Measurements from ENCODE around the gene PHYKPL. TPM values are rescaled to one million over a fixed set of nuclear protein-coding genes. Genes with fewer than 3 reads are reported as not detected.

The PHYKPL gene
- total and polyA plus RNA-seq, 2 of the 8 experiments (the other 6 are each of a cell fraction or from before 2014, with no cell fraction given), result 25.1 to 32.1 TPM

DNA sequence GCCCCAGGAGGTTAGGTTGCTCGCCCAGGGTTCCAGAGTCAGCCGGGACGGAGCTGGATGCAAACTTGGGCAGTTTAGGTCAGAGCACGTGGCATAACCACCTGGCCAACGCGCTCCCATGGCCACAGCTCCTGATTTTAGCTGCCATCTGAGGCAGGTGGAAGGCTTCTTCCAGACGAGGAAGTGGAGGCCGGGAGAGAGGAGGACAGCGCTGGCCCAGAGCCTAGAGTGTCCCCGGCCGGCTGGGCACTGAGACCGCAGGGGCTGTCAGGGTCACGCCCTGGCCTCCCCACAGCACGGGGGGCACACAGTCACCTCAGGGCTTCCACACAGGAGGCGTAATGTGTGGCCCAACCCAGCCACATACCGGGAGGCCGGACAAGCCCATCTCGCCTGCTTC, 16.1 kb upstream of the PHYKPL start:
- no peak for FAIRE-seq
- CTCF ChIA-PET (ENCODE audit: partially characterized antibody), result interaction anchor here (0.7 to 1.9 kb wide), 6 partner anchors 11 to 81 kb away, joined by 3 to 7 read pairs (median 6); no protein-coding TSS in a partner anchor

More for the DNA sequence above, 16.1 kb upstream of the PHYKPL start:
- H3K4me2 ChIP-seq (ENCODE audit: insufficient read depth in 1 of 2, low read depth in 2 of 2, low read length in 2 of 2), result no peak overlapping the region
- TF ChIP-seq ASH2L (IDR thresholded peaks at IDR 0.05; ENCODE audit: low read length) (no peak), KDM5A (IDR thresholded peaks at IDR 0.05; ENCODE audit: low read length) (no peak), RFX5 (IDR thresholded peaks at IDR 0.05; ENCODE audit: borderline replicate concordance, low read depth, low read length) (no peak), POU5F1 (IDR thresholded peaks at IDR 0.05; ENCODE audit: low read depth, low read length) (no peak), EGR1 (IDR thresholded peaks at IDR 0.05; ENCODE audit: borderline replicate concordance, low read depth, low read length) (no peak), POLR2AphosphoS5 (IDR thresholded peaks at IDR 0.05; ENCODE audit: low read depth, low read length) (no peak), GABPA (IDR thresholded peaks at IDR 0.05; ENCODE audit: borderline replicate concordance, insufficient read depth, low read length) (no peak), ZNF274 (IDR thresholded peaks at IDR 0.05; ENCODE audit: borderline replicate concordance, extremely low read depth, low read length) (no peak), CHD2 (IDR thresholded peaks at IDR 0.05; ENCODE audit: low read length) (no peak), SP1 (IDR thresholded peaks at IDR 0.05; ENCODE audit: low read depth, low read length) (no peak)
- TF ChIP-seq, protein P1, sequence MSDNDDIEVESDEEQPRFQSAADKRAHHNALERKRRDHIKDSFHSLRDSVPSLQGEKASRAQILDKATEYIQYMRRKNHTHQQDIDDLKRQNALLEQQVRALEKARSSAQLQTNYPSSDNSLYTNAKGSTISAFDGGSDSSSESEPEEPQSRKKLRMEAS (IDR thresholded peaks at IDR 0.05), result no peak
- TF ChIP-seq, protein P2, sequence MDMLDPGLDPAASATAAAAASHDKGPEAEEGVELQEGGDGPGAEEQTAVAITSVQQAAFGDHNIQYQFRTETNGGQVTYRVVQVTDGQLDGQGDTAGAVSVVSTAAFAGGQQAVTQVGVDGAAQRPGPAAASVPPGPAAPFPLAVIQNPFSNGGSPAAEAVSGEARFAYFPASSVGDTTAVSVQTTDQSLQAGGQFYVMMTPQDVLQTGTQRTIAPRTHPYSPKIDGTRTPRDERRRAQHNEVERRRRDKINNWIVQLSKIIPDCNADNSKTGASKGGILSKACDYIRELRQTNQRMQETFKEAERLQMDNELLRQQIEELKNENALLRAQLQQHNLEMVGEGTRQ (IDR thresholded peaks at IDR 0.05; ENCODE audit: low read length), result no peak
- no peak overlapping the region for H3K4ac ChIP-seq (replicated peaks; ENCODE audit: insufficient read length, low read depth, low read length)
- WGBS, 2 experiments (ENCODE audit: extremely low coverage in 1 of 2, insufficient coverage in 1 of 2, insufficient read length in 1 of 2, insufficient replicate concordance in 2 of 2, low coverage in 1 of 2, low lambda C conversion rate in 2 of 2, missing lambda C conversion rate in 1 of 2), result 87% methylated on average over 18 of the region's 18 CpGs; no CpG with 5 or more reads in 1 of the 2 experiments
- no peaks in the 10 kb centered on the region for H3K9me3 ChIP-seq (ENCODE audit: insufficient read depth in 2 of 2, low read depth in 1 of 2, low read length in 1 of 2)
- no peaks in the 10 kb centered on the region; a peak in 1 of 7 replicates for H3K27me3 ChIP-seq (replicated peaks in 1 of 4; ENCODE audit: control insufficient read depth in 3 of 4, extremely low read depth in 1 of 4, insufficient read depth in 3 of 4, low read length in 3 of 4)
- no peak overlapping the region for H2BK15ac ChIP-seq (ENCODE audit: low read length)
- peaks cover 0 to 3% (median under 1%) of the 10 kb centered on the region in 4 experiments; a peak in 4 of 7 replicates for H3K4me1 ChIP-seq (replicated peaks in 1 of 4; ENCODE audit: control insufficient read depth in 3 of 4, insufficient read depth in 4 of 4, low read length in 3 of 4)
- H2AK5ac ChIP-seq (ENCODE audit: low read depth, low read length), result no peak overlapping the region
- no peak overlapping the region for H2BK20ac ChIP-seq (ENCODE audit: low read length)
- H3K36me3 ChIP-seq (ENCODE audit: control insufficient read depth in 2 of 4, insufficient read depth in 4 of 4, low read length in 3 of 4), result no peaks in the 10 kb centered on the region
- no peak for DNase-seq (ENCODE audit: low read depth in 1 of 2, low spot score in 2 of 2)
- H3K79me2 ChIP-seq (ENCODE audit: control insufficient read depth in 1 of 2, insufficient read depth in 2 of 2, low read length in 2 of 2), result no peaks in the 10 kb centered on the region
- H3K23me2 ChIP-seq (ENCODE audit: low read depth, low read length), result peaks cover 11% of the 10 kb centered on the region; the same call in 1 of the 2 replicates
- H2BK12ac ChIP-seq (ENCODE audit: low read depth, low read length), result no peak overlapping the region
- no peak overlapping the region for H3K18ac ChIP-seq (ENCODE audit: extremely low read depth, low read length)
- H4K91ac ChIP-seq (replicated peaks; ENCODE audit: insufficient read length, low read length), result no peak overlapping the region
- H2BK120ac ChIP-seq (replicated peaks; ENCODE audit: low read depth, low read length), result no peak overlapping the region
- no peak overlapping the region for H3K27ac ChIP-seq (ENCODE audit: low read depth, low read length)
- H4K20me1 ChIP-seq (replicated peaks in 1 of 2; ENCODE audit: control insufficient read depth in 1 of 2, insufficient read depth in 2 of 2, low read length in 2 of 2), result peaks cover 0 to 2% of the 10 kb centered on the region in 2 experiments
- 0 out of 2 replicates have a peak overlapping the region, but pooled peaks have one; percentile 51 for H4K8ac ChIP-seq (ENCODE audit: extremely low read depth, insufficient read depth, low read length)
- H2BK5ac ChIP-seq (ENCODE audit: low read depth, low read length), result no peak overlapping the region
- no peak overlapping the region for H3K9ac ChIP-seq (replicated peaks in 1 of 4; ENCODE audit: extremely low read depth in 1 of 4, low read depth in 3 of 4, low read length in 3 of 4)
- H4K5ac ChIP-seq (ENCODE audit: insufficient read length, low read depth, low read length), result no peak overlapping the region
- no peaks in the 10 kb centered on the region for H3K79me1 ChIP-seq (ENCODE audit: low read depth, low read length)
- H3K4me3 ChIP-seq (ENCODE audit: extremely low read depth in 1 of 4, insufficient read depth in 2 of 4, low read depth in 3 of 4, low read length in 4 of 4), result no peak overlapping the region
- H3K14ac ChIP-seq (ENCODE audit: insufficient read length), result no peak overlapping the region
- H2AFZ ChIP-seq (ENCODE audit: low read length), result no peak overlapping the region
- H3K56ac ChIP-seq (replicated peaks; ENCODE audit: insufficient read length, low read depth, low read length), result no peak overlapping the region
- POLR2A ChIA-PET (ENCODE audit: partially characterized antibody), result no interaction called here
- no peak overlapping the region for H3K23ac ChIP-seq (ENCODE audit: insufficient read length)
